RWPE1 (cell line): Measurements from ENCODE around the gene SLC30A10.

ENCODE experiments used
- CTCF ChIA-PET: fragments of 350-600 bp; sonication (Branson Sonifier 250); formaldehyde crosslinking; extraction: SDS; loops from one replicate; lab custom pipeline; 2021; lab: Yijun Ruan, JAX
- POLR2A ChIA-PET: fragments of 400-600 bp; formaldehyde crosslinking; extraction: SDS; loops from one replicate; lab custom pipeline; 2020; ENCODE audit warnings: antibody characterized with exemption; ENCODE audit not compliant: low non-redundant PET; lab: Yijun Ruan, JAX
- DNase-seq: peaks from one replicate; pipeline ENCODE4 v3.0.0; 2012; ENCODE audit warnings: low spot score
- H3K27ac ChIP-seq: fragments of 450-650 bp; 2 replicates; pipeline ENCODE4 v1.5.1; 2017
- TF ChIP-seq, protein P1 (sequence below): fragments of 450-650 bp; conservative IDR thresholded peaks from 2 replicates; pipeline ENCODE4 v1.5.1; 2017; ENCODE audit warnings: low read depth, mild to moderate bottlenecking

Gene SLC30A10

DNA sequence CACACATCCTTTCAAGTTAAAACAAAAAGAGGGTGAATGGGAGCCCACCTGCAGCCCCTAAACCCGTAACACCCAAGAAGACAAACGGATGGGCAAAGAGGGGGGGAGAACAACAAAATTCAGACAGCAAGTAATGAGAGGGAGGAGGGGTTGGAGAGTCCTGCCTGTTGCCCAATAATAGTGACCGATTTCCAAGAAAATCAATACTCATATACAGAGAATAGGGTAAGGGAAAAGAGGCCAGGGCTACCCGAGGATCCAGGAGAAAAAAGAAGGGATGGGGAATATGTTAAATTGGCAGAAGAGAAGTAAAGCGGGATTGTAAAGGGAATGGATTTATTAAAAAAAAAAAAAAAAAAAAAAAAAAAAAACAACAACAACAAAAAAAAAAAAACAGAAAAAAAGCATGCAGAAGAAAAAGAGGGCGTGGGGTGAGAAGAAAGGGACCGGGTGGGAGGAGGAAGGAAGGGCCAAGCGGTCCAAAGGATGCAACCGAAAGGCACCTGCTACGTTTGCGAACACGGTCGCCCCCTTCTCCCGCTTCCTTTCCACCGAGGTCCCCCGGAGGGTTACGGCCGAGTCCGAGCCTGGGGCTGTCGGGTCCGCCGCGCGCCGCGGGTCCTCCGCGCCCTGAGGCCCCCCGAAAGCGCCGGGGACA, 930 bp downstream of the SLC30A10 start:
- CTCF ChIA-PET = no interaction called here
- no peak overlapping the region for H3K27ac ChIP-seq
- POLR2A ChIA-PET = no interaction called here
- TF ChIP-seq, protein P1, sequence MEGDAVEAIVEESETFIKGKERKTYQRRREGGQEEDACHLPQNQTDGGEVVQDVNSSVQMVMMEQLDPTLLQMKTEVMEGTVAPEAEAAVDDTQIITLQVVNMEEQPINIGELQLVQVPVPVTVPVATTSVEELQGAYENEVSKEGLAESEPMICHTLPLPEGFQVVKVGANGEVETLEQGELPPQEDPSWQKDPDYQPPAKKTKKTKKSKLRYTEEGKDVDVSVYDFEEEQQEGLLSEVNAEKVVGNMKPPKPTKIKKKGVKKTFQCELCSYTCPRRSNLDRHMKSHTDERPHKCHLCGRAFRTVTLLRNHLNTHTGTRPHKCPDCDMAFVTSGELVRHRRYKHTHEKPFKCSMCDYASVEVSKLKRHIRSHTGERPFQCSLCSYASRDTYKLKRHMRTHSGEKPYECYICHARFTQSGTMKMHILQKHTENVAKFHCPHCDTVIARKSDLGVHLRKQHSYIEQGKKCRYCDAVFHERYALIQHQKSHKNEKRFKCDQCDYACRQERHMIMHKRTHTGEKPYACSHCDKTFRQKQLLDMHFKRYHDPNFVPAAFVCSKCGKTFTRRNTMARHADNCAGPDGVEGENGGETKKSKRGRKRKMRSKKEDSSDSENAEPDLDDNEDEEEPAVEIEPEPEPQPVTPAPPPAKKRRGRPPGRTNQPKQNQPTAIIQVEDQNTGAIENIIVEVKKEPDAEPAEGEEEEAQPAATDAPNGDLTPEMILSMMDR = no peak
- no peak for DNase-seq

DNA sequence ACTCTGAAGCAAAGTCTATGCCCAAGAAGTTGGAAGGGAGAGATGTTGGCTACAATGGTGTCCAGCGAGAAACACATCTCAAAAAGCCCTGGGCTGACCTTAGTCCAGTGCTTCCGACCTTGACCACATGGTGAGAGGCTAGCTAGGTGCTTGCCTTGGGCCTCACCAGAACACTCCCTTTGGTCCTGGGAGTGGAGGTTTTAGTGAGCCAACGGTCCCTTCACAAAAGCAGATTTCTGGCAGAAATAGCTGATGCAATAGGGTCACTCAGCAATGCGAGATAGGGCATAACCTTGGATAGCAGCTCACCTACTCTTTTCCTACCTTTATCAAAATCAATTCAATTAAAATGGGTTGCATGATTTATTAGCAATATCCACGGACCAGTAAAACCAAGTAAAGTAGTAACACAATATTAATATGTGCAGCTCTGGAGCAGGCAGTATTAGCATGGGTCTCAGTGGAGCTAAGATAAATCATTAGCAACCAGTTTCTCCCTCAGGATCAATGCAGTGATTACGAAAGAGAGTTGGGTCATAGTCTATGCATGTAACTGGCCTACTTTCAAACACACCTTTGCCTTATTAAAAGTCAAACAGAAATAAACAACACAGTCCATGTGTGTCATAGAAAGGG, 1.9 kb downstream of the SLC30A10 start:
- ChIA-PET CTCF (no interaction called here), POLR2A (no interaction called here)
- no peak overlapping the region for H3K27ac ChIP-seq
- TF ChIP-seq, protein P1 = no peak
- DNase-seq = peak; percentile 46

DNA sequence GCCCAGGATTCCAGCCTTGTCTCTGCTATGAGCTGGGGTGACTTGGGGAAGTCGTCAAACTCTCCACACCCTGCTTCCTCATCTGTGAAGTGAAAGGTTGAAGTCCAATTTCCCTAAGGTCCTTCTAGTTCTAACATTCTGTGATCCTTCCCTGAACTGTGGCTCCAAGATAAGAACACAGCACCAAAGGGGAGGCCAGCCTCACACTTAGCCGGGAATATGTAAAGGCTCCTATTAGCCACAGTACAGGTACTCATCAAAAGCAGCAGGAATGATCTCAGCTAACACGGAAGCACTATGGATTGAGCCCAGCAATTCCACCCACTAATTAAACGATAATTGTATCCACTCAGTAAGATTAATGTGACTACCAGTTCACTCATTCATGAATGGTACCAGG, 4.0 kb downstream of the SLC30A10 start:
- POLR2A ChIA-PET = no interaction called here
- no peak for DNase-seq
- CTCF ChIA-PET = interaction anchor here (0.7 kb wide), 1 partner anchor 15 kb away, joined by 3 read pairs; no protein-coding TSS in a partner anchor
- no peak overlapping the region for H3K27ac ChIP-seq
- TF ChIP-seq, protein P1 = no peak

DNA sequence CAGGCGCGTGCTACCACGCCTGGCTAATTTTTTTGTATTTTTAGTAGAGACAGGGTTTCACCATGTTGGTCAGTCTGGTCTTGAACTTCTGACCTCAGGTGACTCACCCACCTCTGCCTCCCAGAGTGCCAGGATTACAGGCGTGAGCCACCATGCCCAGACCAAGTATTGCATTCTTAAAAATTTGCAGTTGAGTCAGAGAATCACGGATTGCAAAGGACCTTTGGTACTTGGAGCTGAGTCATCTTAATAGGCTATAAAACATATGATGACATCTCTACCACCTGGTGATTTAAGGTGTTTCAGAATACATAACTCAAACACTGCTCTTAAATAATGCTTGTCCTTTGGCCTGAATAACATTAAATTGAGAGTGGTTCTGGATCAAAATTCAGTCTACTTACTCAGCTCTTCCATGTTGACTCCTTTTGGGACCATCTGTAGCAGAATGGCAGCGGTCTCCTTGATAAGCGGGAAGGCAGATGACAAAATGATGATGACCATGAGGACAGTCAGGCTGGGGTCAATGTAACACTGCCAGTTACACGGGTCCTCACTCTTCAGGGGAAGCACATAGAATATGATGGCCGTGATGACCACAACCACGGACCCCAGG, 10.4 kb downstream of the SLC30A10 start:
- CTCF ChIA-PET = interaction anchor here (0.6 to 0.9 kb wide), 3 partner anchors 16 to 346 kb away, joined by 3 to 7 read pairs (median 3); no protein-coding TSS in a partner anchor
- TF ChIP-seq, protein P1 = no peak
- POLR2A ChIA-PET = no interaction called here
- H3K27ac ChIP-seq = no peak overlapping the region
- DNase-seq = peak; percentile 87

DNA sequence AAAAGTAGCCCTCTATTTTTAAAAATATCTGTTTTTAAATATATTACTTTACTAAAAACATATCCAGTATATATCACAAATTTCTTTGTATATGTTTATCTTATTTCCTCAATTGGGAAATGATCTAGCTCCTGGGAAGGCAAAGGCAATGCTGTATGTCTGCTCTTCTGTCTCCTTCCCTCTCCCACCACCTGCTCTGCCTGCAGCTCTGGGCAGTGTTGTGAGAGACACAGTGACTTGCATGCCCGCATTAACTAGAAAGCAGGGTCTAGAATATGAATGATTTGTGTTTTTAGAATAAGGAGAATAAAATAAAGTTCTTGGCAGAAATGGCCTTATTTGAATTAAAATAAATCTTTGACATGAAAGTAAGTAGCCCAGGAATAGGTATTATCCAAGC, 11.1 kb downstream of the SLC30A10 start:
- no peak overlapping the region for H3K27ac ChIP-seq
- no peak for DNase-seq
- TF ChIP-seq, protein P1 = no peak
- ChIA-PET CTCF (interaction anchor here (0.6 kb wide), 1 partner anchor 345 kb away, joined by 3 read pairs; no protein-coding TSS in a partner anchor), POLR2A (no interaction called here)

DNA sequence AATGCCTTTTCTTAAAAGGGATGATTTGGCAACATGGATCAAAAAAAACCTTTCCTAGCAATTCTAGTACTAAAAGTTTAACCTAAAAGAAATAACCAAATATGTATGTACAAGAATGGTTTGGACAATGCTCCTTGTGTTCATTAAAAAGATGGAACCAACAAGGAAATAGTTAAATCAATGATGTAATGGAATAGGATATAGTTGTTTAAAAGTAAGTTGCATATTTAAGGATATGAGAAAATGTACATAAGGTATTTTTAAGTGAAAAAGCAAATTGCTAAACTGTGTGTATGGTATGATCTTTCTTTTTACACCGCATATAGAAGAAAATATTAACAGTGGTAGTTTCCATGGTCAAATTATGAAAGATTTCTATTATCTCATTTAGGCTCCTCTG, 12.1 kb downstream of the SLC30A10 start:
- POLR2A ChIA-PET = no interaction called here

More for the DNA sequence above, 12.1 kb downstream of the SLC30A10 start:
- DNase-seq = no peak
- TF ChIP-seq, protein P1 = no peak
- no peak overlapping the region for H3K27ac ChIP-seq
- CTCF ChIA-PET = no interaction called here
